Measurements from ENCODE around the gene HSFX2.
"Not testable (repeated sequence)": the region's sequence is repeated elsewhere in the genome, so short reads cannot be mapped to it uniquely, and the experiment has no call there.

The HSFX2 gene

DNA sequence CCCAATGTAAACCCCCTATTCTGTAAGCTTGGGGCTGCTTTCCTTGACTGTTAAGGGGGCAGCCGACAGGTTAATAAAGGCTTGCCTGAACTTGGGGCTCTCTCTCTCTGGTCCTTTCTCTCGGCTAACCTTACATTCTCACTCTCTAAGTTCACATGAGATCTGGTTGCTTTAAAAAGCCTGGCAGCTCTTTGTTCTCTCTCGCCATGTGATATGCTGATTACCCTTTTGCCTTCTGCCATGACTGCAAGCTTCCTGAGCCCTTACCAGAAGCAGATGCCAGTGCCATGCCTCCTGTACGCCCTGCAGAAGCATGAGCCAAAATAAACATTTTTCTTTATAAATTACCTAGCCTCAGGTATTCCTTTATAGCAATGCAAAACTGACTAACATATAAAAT, 39.9 kb downstream of the HSFX2 start:
- not testable (repeated sequence) for H3K36me3 ChIP-seq (ENCODE audit: control insufficient read depth, insufficient read depth, low read length)

DNA sequence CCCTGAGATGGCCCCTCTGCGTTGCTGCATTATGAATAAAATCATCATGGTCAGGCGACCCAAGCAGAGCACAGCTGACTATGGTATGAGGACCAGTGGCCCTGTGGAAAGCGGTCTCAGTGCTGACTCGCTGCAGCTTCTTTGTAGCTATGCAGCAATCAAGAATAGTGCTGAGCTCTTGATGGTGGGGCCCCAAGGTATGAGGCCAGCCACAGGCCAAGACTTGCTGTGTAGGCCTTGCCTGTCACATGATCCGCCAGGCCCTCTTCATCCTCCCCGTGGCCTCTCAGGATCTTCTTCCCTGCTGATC, 43.2 kb downstream of the HSFX2 start:
- not testable (repeated sequence) for H3K36me3 ChIP-seq (ENCODE audit: control insufficient read depth, insufficient read depth, low read length); H3K27me3 ChIP-seq (ENCODE audit: control insufficient read depth, insufficient read depth, low read length); H3K27ac ChIP-seq (ENCODE audit: low read depth, low read length); H3K4me3 ChIP-seq (ENCODE audit: low read depth, low read length); H3K9ac ChIP-seq (ENCODE audit: low read length); H3K9me3 ChIP-seq (ENCODE audit: control insufficient read depth, insufficient read depth, low read depth, low read length); H3K4me1 ChIP-seq (ENCODE audit: control insufficient read depth, insufficient read depth, low read length)

More for the DNA sequence above, 39.9 kb downstream of the HSFX2 start:
- not testable (repeated sequence) for H3K4me1 ChIP-seq (ENCODE audit: control insufficient read depth, insufficient read depth, low read length); H3K27ac ChIP-seq (ENCODE audit: low read depth, low read length); H3K9me3 ChIP-seq (ENCODE audit: control insufficient read depth, insufficient read depth, low read depth, low read length); H3K9ac ChIP-seq (ENCODE audit: low read length); H3K27me3 ChIP-seq (ENCODE audit: control insufficient read depth, insufficient read depth, low read length); H3K4me3 ChIP-seq (ENCODE audit: low read depth, low read length)

DNA sequence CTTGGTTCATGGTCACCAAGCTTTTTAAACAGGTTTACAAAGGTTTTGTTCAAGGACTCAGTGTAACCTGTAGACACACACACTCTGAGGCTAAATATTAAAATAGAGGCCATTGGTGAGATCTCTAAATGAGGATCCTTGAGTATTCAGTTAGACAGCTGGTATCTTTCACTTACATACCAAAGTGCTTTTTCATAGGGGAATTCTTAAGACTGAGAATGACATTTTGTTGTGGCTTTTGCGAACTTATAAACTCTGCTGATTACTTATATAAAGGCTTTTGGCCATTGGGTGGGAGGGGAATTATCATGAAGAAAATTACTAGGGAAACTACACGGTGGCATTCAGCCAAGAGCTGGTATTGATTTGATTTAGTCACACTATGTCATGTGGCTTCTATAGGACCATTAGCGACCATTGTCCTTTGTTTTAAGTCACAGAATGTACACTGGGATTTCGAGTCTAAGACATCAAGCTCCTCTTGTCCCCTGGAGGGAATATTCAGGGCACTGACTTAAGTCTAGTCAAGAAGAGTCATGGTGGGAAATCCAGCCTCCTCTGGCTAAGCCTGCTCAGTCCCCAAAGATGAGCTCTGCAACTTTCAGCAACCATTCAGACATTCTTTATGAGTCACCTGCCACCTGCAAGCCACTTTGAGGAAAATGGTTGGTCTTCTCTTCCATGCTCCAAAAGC, 43.7 kb downstream of the HSFX2 start:
- H3K27me3 ChIP-seq (ENCODE audit: control insufficient read depth, insufficient read depth, low read length); H3K9ac ChIP-seq (ENCODE audit: low read length); H3K27ac ChIP-seq (ENCODE audit: low read depth, low read length); H3K9me3 ChIP-seq (ENCODE audit: control insufficient read depth, insufficient read depth, low read depth, low read length); H3K36me3 ChIP-seq (ENCODE audit: control insufficient read depth, insufficient read depth, low read length); H3K4me3 ChIP-seq (ENCODE audit: low read depth, low read length); H3K4me1 ChIP-seq (ENCODE audit: control insufficient read depth, insufficient read depth, low read length): not testable (repeated sequence)

DNA sequence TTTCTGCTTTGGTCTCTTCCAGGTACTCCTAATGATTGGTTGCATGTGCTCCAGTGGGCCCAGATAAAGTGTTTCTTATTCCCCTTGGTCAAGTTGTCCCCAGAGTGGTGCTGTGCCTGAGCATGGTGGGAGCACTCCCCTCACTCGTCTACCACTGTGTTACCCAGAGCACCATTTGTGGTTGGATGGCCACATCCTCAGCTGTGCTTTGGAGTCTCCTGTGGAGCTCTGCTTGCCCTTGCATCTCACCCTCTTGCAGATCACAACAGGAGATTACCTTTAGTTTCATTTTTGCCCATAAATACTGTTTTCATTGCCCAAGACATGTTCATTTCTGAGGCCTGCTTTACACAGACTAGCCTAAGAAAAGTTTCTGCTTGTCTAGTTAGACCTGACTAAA, 44.7 kb downstream of the HSFX2 start:
- not testable (repeated sequence) for H3K4me3 ChIP-seq (ENCODE audit: low read depth, low read length); H3K4me1 ChIP-seq (ENCODE audit: control insufficient read depth, insufficient read depth, low read length); H3K9ac ChIP-seq (ENCODE audit: low read length); H3K27ac ChIP-seq (ENCODE audit: low read depth, low read length); H3K36me3 ChIP-seq (ENCODE audit: control insufficient read depth, insufficient read depth, low read length); H3K9me3 ChIP-seq (ENCODE audit: control insufficient read depth, insufficient read depth, low read depth, low read length); H3K27me3 ChIP-seq (ENCODE audit: control insufficient read depth, insufficient read depth, low read length)

DNA sequence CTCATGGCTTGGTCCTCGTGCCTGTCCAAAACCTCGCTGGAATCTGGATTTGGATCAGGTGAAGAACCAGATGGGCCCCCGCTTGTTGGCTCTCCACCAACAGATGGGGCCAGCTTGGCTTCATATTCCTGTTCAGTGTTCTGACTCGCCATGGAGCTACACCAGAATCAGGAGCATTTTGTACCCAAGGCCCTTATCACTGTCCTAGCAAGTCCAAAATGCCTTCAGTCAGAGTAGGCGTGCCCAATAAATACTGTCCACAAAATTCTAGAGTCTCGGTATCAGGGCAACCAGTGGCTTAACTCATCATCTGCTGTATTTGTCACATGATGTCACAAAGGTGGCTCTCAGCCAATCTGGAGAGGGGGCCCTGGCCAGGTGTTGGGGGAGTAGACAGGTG, 45.4 kb downstream of the HSFX2 start, which contains the start of gene HSFX3:
HSFX3 (minus strand) TSS at position 224 of the 400 bp plus-strand sequence; CDS start at position 152, 72 bp downstream.
- H3K4me3 ChIP-seq (ENCODE audit: low read depth, low read length); H3K4me1 ChIP-seq (ENCODE audit: control insufficient read depth, insufficient read depth, low read length); H3K9me3 ChIP-seq (ENCODE audit: control insufficient read depth, insufficient read depth, low read depth, low read length): not testable (repeated sequence)

DNA sequence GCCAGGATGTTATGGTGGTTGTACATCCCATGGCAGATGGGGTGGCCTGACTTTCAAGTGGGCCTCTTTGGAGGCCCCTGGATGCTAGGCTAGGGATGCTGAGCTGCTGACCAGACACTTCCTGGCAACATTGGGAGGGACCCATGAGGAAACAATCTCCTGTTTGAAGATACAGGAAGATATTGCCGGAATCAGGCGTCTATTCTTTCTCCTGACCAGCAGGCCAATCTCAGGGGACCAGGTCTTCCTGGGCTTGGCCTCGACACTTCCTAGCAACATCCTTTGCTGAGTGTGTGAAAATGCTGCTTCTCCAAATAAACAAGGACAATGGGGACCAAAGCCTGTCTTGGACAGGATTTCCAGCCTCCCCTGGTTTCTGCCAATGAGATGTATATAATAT, 47.3 kb downstream of the HSFX2 start:
- H3K4me3 ChIP-seq (ENCODE audit: low read depth, low read length); H3K4me1 ChIP-seq (ENCODE audit: control insufficient read depth, insufficient read depth, low read length); H3K27me3 ChIP-seq (ENCODE audit: control insufficient read depth, insufficient read depth, low read length); H3K36me3 ChIP-seq (ENCODE audit: control insufficient read depth, insufficient read depth, low read length); H3K9me3 ChIP-seq (ENCODE audit: control insufficient read depth, insufficient read depth, low read depth, low read length); H3K27ac ChIP-seq (ENCODE audit: low read depth, low read length); H3K9ac ChIP-seq (ENCODE audit: low read length): not testable (repeated sequence)

More for the DNA sequence above, 45.4 kb downstream of the HSFX2 start, which contains the start of gene HSFX3:
- H3K9ac ChIP-seq (ENCODE audit: low read length); H3K27me3 ChIP-seq (ENCODE audit: control insufficient read depth, insufficient read depth, low read length); H3K36me3 ChIP-seq (ENCODE audit: control insufficient read depth, insufficient read depth, low read length); H3K27ac ChIP-seq (ENCODE audit: low read depth, low read length): not testable (repeated sequence)

DNA sequence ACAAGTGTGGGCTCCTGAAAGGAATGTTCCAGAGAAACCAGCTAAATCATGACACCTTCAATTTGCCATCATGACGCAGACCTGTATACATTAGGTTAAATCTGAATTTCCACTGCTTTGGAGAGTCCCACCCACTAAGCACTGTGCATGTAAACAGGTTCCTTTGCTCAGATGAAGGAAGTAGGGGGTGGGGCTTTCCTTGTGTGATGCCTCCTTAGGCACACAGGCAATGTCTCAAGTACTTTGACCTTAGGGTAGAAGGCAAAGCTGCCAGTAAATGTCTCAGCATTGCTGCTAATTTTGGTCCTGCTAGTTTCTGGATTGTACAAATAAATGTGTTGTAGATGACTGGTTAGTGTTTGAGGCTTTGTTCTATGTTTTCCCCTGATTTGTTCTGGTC, 48.2 kb downstream of the HSFX2 start:
- not testable (repeated sequence) for H3K9ac ChIP-seq (ENCODE audit: low read length); H3K4me1 ChIP-seq (ENCODE audit: control insufficient read depth, insufficient read depth, low read length); H3K4me3 ChIP-seq (ENCODE audit: low read depth, low read length); H3K36me3 ChIP-seq (ENCODE audit: control insufficient read depth, insufficient read depth, low read length); H3K9me3 ChIP-seq (ENCODE audit: control insufficient read depth, insufficient read depth, low read depth, low read length); H3K27me3 ChIP-seq (ENCODE audit: control insufficient read depth, insufficient read depth, low read length); H3K27ac ChIP-seq (ENCODE audit: low read depth, low read length)

DNA sequence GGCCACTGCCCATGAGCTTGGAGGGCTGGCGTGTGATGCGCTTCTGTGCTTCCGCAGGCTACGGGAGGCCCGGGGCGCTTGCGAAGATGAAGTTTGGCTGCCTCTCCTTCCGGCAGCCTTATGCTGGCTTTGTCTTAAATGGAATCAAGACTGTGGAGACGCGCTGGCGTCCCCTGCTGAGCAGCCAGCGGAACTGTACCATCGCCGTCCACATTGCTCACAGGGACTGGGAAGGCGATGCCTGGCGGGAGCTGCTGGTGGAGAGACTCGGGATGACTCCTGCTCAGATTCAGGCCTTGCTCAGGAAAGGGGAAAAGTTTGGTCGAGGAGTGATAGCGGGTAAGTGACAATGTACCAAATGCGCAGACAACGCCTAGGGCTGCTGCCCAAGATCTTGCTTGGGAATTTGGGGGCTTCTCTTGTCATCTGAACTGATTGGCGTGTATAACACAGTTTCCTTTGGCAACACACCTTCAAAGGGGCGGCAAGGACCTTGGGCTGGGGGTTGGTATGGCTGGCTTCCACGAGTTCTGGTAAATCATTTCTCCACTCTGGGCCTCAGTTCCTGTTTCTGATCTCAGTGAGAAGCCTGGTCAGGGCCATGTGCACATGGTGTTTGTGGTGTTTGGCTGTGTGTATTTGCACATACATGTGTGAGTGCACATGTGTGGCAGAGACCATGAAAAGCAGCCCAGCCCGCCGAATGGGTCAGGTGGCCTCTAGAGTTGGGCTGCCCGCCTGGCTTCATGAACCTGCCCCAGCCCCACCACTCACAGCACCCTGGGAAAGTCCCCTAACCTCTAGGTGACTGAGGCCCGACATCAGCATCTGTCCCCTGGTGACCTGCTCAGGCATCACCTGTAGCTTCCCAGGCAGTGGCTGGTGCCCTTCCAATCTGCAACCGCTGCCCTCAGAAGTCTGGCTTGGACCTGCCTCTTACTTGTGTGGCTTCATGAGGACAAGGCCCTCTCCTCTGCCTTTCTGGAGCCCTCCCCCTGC, 49.3 kb downstream of the HSFX2 start:
- H3K4me1 ChIP-seq (ENCODE audit: control insufficient read depth, insufficient read depth, low read length); H3K4me3 ChIP-seq (ENCODE audit: low read depth, low read length); H3K9me3 ChIP-seq (ENCODE audit: control insufficient read depth, insufficient read depth, low read depth, low read length); H3K27ac ChIP-seq (ENCODE audit: low read depth, low read length); H3K36me3 ChIP-seq (ENCODE audit: control insufficient read depth, insufficient read depth, low read length); H3K9ac ChIP-seq (ENCODE audit: low read length): not testable (repeated sequence)
- H3K27me3 ChIP-seq (ENCODE audit: control insufficient read depth, insufficient read depth, low read length): peaks cover 10% of the 10 kb centered on the region

All from HUES6 (cell line).